Measurements from ENCODE around the gene MXD1. TPM values are rescaled to one million over a fixed set of nuclear protein-coding genes. Genes with fewer than 3 reads are reported as not detected.

The MXD1 gene
- total RNA-seq, 1 experiment from 2014 or later: 1.5 TPM

- Mint-ChIP-seq H3K36me3 (no peaks in the 10 kb centered on the region), H3K27me3 (ENCODE audit: low read depth) (peaks cover 3% of the 10 kb centered on the region), H3K4me1 (no peaks in the 10 kb centered on the region), H3K27ac (no peak overlapping the region), H3K4me3 (no peak overlapping the region), H3K9me3 (no peaks in the 10 kb centered on the region)
- ATAC-seq: no peak
- ChIA-PET CTCF (interaction anchor here (0.5 to 1.1 kb wide), 2 partner anchors 116 kb away, joined by 3 to 4 read pairs; no protein-coding TSS in a partner anchor), POLR2A (interaction anchor here (1.9 kb wide), 1 partner anchor 41 kb away, joined by 5 read pairs; no protein-coding TSS in a partner anchor)
- no peak for DNase-seq (ENCODE audit: low spot score)
- TF ChIP-seq ATF3 (CRISPR knock-in tag; conservative IDR thresholded peaks at IDR 0.05) (no peak), TEAD1 (CRISPR knock-in tag; IDR thresholded peaks at IDR 0.05) (no peak), TP53 (CRISPR knock-in tag; IDR thresholded peaks at IDR 0.05) (no peak), ZNF532 (CRISPR knock-in tag; IDR thresholded peaks at IDR 0.05; ENCODE audit: borderline replicate concordance) (no peak), ZNF416 (CRISPR knock-in tag; IDR thresholded peaks at IDR 0.05) (no peak), ZNF263 (CRISPR knock-in tag; IDR thresholded peaks at IDR 0.05; ENCODE audit: low read depth) (no peak), TCF7 (CRISPR knock-in tag; IDR thresholded peaks at IDR 0.05; ENCODE audit: low read depth) (no peak), E2F1 (CRISPR knock-in tag; IDR thresholded peaks at IDR 0.05) (no peak), PRDM15 (CRISPR knock-in tag; IDR thresholded peaks at IDR 0.05) (no peak), NFATC4 (CRISPR knock-in tag; IDR thresholded peaks at IDR 0.05) (no peak), PREB (CRISPR knock-in tag; IDR thresholded peaks at IDR 0.05; ENCODE audit: borderline replicate concordance) (no peak), IRF2 (CRISPR knock-in tag; IDR thresholded peaks at IDR 0.05; ENCODE audit: borderline replicate concordance, low read depth) (no peak), ZNF317 (CRISPR knock-in tag; IDR thresholded peaks at IDR 0.05; ENCODE audit: borderline replicate concordance, low read depth) (no peak), GRHL2 (CRISPR knock-in tag; IDR thresholded peaks at IDR 0.05; ENCODE audit: insufficient replicate concordance, severe bottlenecking) (no peak)
These were observed 40.1 kb downstream of the MXD1 start for GRCh38 chr2:69955029-69955428.

GRCh38 chr2:69956475-69956979, 41.6 kb downstream of the MXD1 start:
- ChIA-PET POLR2A (no interaction called here), CTCF (no interaction called here)
- no peak for ATAC-seq
- no peak overlapping the region for H3K27ac Mint-ChIP-seq
- H3K4me1 Mint-ChIP-seq: no peaks in the 10 kb centered on the region
- no peak for DNase-seq (ENCODE audit: low spot score)
- no peaks in the 10 kb centered on the region for H3K36me3 Mint-ChIP-seq
- H3K4me3 Mint-ChIP-seq: no peak overlapping the region
- peaks cover 3% of the 10 kb centered on the region for H3K27me3 Mint-ChIP-seq (ENCODE audit: low read depth)
- no peaks in the 10 kb centered on the region for H3K9me3 Mint-ChIP-seq
- no peak for TF ChIP-seq FOXP4 (CRISPR knock-in tag; IDR thresholded peaks at IDR 0.05)
- TF ChIP-seq ZNF281 (CRISPR knock-in tag; IDR thresholded peaks at IDR 0.05): no peak
- no peak for TF ChIP-seq MLX (CRISPR knock-in tag; IDR thresholded peaks at IDR 0.05)
- no peak for TF ChIP-seq ZNF263 (CRISPR knock-in tag; IDR thresholded peaks at IDR 0.05; ENCODE audit: low read depth)
- no peak for TF ChIP-seq SMAD4 (CRISPR knock-in tag; IDR thresholded peaks at IDR 0.05)

Measured in WTC11 (cell line).